Measurements from ENCODE around the gene EXOC6.

The EXOC6 gene

GRCh38 chr10:92834331-92834730, 14.0 kb upstream of the EXOC6 start:
- no peak overlapping the region for H3K27ac ChIP-seq
- TF ChIP-seq CTCF (IDR thresholded peaks at IDR 0.05) (no peak), ZFX (IDR thresholded peaks at IDR 0.05; ENCODE audit: borderline replicate concordance) (no peak)

- TF ChIP-seq CTCF (IDR thresholded peaks at IDR 0.05) = no peak
- TF ChIP-seq ZFX (IDR thresholded peaks at IDR 0.05; ENCODE audit: borderline replicate concordance) = no peak
- H3K27ac ChIP-seq = no peak overlapping the region
These were observed 13.3 kb upstream of the EXOC6 start for GRCh38 chr10:92834986-92835385.

- no peak for TF ChIP-seq ZFX (IDR thresholded peaks at IDR 0.05; ENCODE audit: borderline replicate concordance)
- no peak for TF ChIP-seq CTCF (IDR thresholded peaks at IDR 0.05)
- no peak overlapping the region for H3K27ac ChIP-seq
These were observed 10.9 kb upstream of the EXOC6 start for GRCh38 chr10:92837456-92837855.

- H3K27ac ChIP-seq = no peak overlapping the region
- TF ChIP-seq CTCF (IDR thresholded peaks at IDR 0.05) (peak; percentile 75), ZFX (IDR thresholded peaks at IDR 0.05; ENCODE audit: borderline replicate concordance) (no peak)
These were observed 8.9 kb upstream of the EXOC6 start for GRCh38 chr10:92839191-92840085.

GRCh38 chr10:92844746-92845145, 3.6 kb upstream of the EXOC6 start:
- no peak overlapping the region for H3K27ac ChIP-seq
- TF ChIP-seq ZFX (IDR thresholded peaks at IDR 0.05; ENCODE audit: borderline replicate concordance) (no peak), CTCF (IDR thresholded peaks at IDR 0.05) (no peak)

- no peak overlapping the region for H3K27ac ChIP-seq
These were observed 2.4 kb upstream of the EXOC6 start for GRCh38 chr10:92845921-92846320.

More at GRCh38 chr10:92845921-92846320, 2.4 kb upstream of the EXOC6 start:
- TF ChIP-seq ZFX (IDR thresholded peaks at IDR 0.05; ENCODE audit: borderline replicate concordance) (no peak), CTCF (IDR thresholded peaks at IDR 0.05) (no peak)

Measured in 22Rv1 (cell line).